ENCODE data around the gene CAV3.

Gene CAV3

DNA sequence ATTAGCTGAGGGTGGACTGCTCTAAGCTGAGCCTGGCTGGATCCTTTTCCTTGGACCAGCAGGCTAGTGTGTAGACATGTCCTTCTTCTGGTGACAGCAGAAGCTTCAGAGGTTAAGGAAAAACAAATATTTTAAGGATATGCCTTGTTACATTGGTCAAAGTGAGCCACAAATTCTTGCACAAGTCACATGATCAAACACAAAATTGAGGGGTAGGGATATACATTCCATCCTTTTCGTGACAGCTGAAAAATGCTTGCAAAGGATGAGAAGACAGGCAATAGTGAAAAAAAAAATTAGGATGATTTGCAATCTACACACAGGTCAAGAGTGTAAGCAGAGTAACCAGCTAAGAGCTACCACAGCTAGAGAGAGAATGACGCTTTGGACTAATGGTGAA, 56.9 kb downstream of the CAV3 start:
- TF ChIP-seq, protein P1, sequence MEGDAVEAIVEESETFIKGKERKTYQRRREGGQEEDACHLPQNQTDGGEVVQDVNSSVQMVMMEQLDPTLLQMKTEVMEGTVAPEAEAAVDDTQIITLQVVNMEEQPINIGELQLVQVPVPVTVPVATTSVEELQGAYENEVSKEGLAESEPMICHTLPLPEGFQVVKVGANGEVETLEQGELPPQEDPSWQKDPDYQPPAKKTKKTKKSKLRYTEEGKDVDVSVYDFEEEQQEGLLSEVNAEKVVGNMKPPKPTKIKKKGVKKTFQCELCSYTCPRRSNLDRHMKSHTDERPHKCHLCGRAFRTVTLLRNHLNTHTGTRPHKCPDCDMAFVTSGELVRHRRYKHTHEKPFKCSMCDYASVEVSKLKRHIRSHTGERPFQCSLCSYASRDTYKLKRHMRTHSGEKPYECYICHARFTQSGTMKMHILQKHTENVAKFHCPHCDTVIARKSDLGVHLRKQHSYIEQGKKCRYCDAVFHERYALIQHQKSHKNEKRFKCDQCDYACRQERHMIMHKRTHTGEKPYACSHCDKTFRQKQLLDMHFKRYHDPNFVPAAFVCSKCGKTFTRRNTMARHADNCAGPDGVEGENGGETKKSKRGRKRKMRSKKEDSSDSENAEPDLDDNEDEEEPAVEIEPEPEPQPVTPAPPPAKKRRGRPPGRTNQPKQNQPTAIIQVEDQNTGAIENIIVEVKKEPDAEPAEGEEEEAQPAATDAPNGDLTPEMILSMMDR (IDR thresholded peaks at IDR 0.05; ENCODE audit: low read depth, low read length), result no peak
- Histone ChIP-seq H3K9me3 (no peaks in the 10 kb centered on the region), H3K27me3 (no peaks in the 10 kb centered on the region), H3K4me1 (peaks cover 8% of the 10 kb centered on the region), H3K4me3 (ENCODE audit: low read depth, low read length) (no peak overlapping the region), H3K36me3 (no peaks in the 10 kb centered on the region)
- no peak for DNase-seq

DNA sequence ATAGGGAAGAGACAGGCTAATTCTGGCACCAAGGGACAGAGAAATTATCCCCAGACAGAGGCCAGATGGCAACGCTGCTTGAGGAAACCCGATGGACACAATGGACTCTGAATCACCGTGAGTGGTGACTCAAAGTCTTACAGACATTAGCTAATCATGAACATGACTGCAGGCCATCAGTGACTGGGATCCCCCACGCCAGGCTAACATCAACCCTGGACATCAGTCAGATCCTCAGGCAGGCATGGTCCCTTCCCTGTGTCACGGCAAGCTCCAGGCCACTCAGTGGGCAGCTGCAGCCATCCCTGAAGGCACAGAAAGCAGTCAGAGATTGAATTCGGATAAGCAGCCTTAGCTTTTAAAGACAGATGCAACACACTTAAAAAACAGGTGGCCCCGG, 59.6 kb downstream of the CAV3 start:
- TF ChIP-seq, protein P1 (IDR thresholded peaks at IDR 0.05; ENCODE audit: low read depth, low read length), result no peak
- Histone ChIP-seq H3K9me3 (no peaks in the 10 kb centered on the region), H3K4me1 (peaks cover 8% of the 10 kb centered on the region), H3K27me3 (no peaks in the 10 kb centered on the region), H3K36me3 (no peaks in the 10 kb centered on the region), H3K4me3 (ENCODE audit: low read depth, low read length) (no peak overlapping the region)
- DNase-seq, result peak; percentile 65

DNA sequence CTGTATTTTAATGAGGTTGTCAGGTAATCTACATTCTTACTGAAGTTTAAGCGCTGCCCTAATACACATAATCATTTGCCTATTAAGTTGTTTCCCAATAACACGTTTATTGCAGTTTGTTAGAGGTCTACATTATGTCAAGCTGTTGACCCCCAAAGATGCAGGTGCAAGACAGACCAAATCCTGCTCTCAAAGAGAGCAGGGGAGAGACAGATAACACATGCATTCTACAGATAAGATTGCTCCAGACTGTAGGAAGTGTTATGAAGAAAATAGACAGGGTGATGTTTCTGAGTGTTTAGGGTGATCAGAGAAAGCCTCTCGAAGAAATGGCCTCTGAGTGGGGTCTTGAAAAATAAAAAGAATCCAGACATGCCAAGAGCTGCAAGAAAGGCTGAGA, 60.6 kb downstream of the CAV3 start:
- Histone ChIP-seq H3K9me3 (no peaks in the 10 kb centered on the region), H3K4me3 (ENCODE audit: low read depth, low read length) (no peak overlapping the region), H3K27me3 (no peaks in the 10 kb centered on the region), H3K4me1 (peaks cover 8% of the 10 kb centered on the region), H3K36me3 (no peaks in the 10 kb centered on the region)
- DNase-seq, result no peak
- TF ChIP-seq, protein P1 (IDR thresholded peaks at IDR 0.05; ENCODE audit: low read depth, low read length), result no peak

All from BE2C (cell line).